ENCODE results near the gene WFDC8. TPM values are rescaled to one million over a fixed set of nuclear protein-coding genes. Genes with fewer than 3 reads are reported as not detected.

Gene WFDC8
- polyA plus RNA-seq, 2 of the 4 experiments (the other 2 are of a cell fraction): not detected

- 43% methylated on average over 2 of the region's 2 CpGs for WGBS (ENCODE audit: missing lambda C conversion rate)
- FAIRE-seq (no peak), DNase-seq (ENCODE audit: low read depth in 1 of 2, low spot score in 1 of 2) (no peak), ATAC-seq (no peak)
- H3K4me2 ChIP-seq: no peak overlapping the region
- H3K4me3 ChIP-seq: no peak overlapping the region
- ChIA-PET CTCF (interaction anchor here (0.7 to 2.7 kb wide), 2 partner anchors 12 to 154 kb away, joined by 3 to 15 read pairs; partner anchors contain the start of genes WFDC10A and WFDC9), POLR2A (interaction anchor here (0.7 kb wide), 1 partner anchor 138 kb away, joined by 5 read pairs; no protein-coding TSS in a partner anchor)
- no peaks in the 10 kb centered on the region; the same call in 2 of the 3 replicates for H3K9me3 ChIP-seq
- no peaks in the 10 kb centered on the region for H3K4me1 ChIP-seq
- no peak overlapping the region for H3K27ac ChIP-seq
- TF ChIP-seq CBX8 (IDR thresholded peaks at IDR 0.05) (no peak), ELK1 (IDR thresholded peaks at IDR 0.05; ENCODE audit: low read depth, low read length) (no peak)
Measured at GRCh38 chr20:45617591-45617990, 38.5 kb upstream of the WFDC8 start.

GRCh38 chr20:45612314-45612713 is 33.2 kb upstream of the WFDC8 start:
- no peak overlapping the region for H3K4me2 ChIP-seq
- no peak overlapping the region for H3K4me3 ChIP-seq
- no peak for ATAC-seq
- no peak for DNase-seq (ENCODE audit: low read depth in 1 of 2, low spot score in 1 of 2)
- POLR2A ChIA-PET: no interaction called here
- no peak overlapping the region for H3K27ac ChIP-seq
- no peaks in the 10 kb centered on the region for H3K9me3 ChIP-seq
- no peaks in the 10 kb centered on the region for H3K4me1 ChIP-seq
- CTCF ChIA-PET: interaction anchor here (1.0 kb wide), 1 partner anchor 17 kb away, joined by 4 read pairs; the partner anchor contains the start of gene WFDC10A
- FAIRE-seq: no peak
- no peak for TF ChIP-seq MAX (IDR thresholded peaks at IDR 0.05)
- no peak for TF ChIP-seq NPAS2 (CRISPR knock-in tag; IDR thresholded peaks at IDR 0.05; ENCODE audit: borderline replicate concordance)
- TF ChIP-seq RNF2 (IDR thresholded peaks at IDR 0.05; ENCODE audit: borderline replicate concordance, low read depth): no peak
- TF ChIP-seq RAD21 (conservative IDR thresholded peaks at IDR 0.05 in 1 of 2, IDR thresholded peaks at IDR 0.05 in 1 of 2): no peak
- no peak for TF ChIP-seq PHF8 (IDR thresholded peaks at IDR 0.05; ENCODE audit: borderline replicate concordance, low read depth)
- no peak for TF ChIP-seq SREBF2 (IDR thresholded peaks at IDR 0.05)
- no peak for TF ChIP-seq TFCP2L1 (CRISPR knock-in tag; IDR thresholded peaks at IDR 0.05)
- TF ChIP-seq EHF (CRISPR knock-in tag; IDR thresholded peaks at IDR 0.05): no peak
- TF ChIP-seq E2F6 (IDR thresholded peaks at IDR 0.05; ENCODE audit: borderline replicate concordance, low read depth): no peak
- no peak for TF ChIP-seq HES2 (IDR thresholded peaks at IDR 0.05)
- TF ChIP-seq CBX2 (IDR thresholded peaks at IDR 0.05; ENCODE audit: borderline replicate concordance, low read depth): no peak
- no peak for TF ChIP-seq TP53 (CRISPR knock-in tag; IDR thresholded peaks at IDR 0.05)
- no peak for TF ChIP-seq HOXA7 (CRISPR knock-in tag; IDR thresholded peaks at IDR 0.05)
- no peak for TF ChIP-seq EP300 (IDR thresholded peaks at IDR 0.05)
- no peak for TF ChIP-seq RFX5 (IDR thresholded peaks at IDR 0.05)
- no peak for TF ChIP-seq POLR2A (IDR thresholded peaks at IDR 0.05; ENCODE audit: low read length)
- TF ChIP-seq ESRRA (IDR thresholded peaks at IDR 0.05; ENCODE audit: borderline replicate concordance, low read length): no peak
- no peak for TF ChIP-seq NFE2L2 (conservative IDR thresholded peaks at IDR 0.05; ENCODE audit: low read length)

GRCh38 chr20:45611054-45611453 is 32.0 kb upstream of the WFDC8 start:
- FAIRE-seq (no peak), DNase-seq (ENCODE audit: low read depth in 1 of 2, low spot score in 1 of 2) (no peak), ATAC-seq (no peak)
- H3K4me2 ChIP-seq: no peak overlapping the region
- ChIA-PET POLR2A (no interaction called here), CTCF (interaction anchor here (0.7 to 1.3 kb wide), 3 partner anchors 18 to 744 kb away, joined by 3 read pairs; partner anchors contain the start of gene WFDC10A)
- H3K4me1 ChIP-seq: no peaks in the 10 kb centered on the region
- no peak for TF ChIP-seq GATA3 (IDR thresholded peaks at IDR 0.05; ENCODE audit: borderline replicate concordance)
- TF ChIP-seq HEYL (CRISPR knock-in tag; IDR thresholded peaks at IDR 0.05): no peak
- TF ChIP-seq CEBPB (IDR thresholded peaks at IDR 0.05): no peak
- TF ChIP-seq RCOR1 (IDR thresholded peaks at IDR 0.05; ENCODE audit: low read depth, low read length): no peak
- TF ChIP-seq MAX (IDR thresholded peaks at IDR 0.05): no peak
- no peak for TF ChIP-seq CBX8 (IDR thresholded peaks at IDR 0.05)
- TF ChIP-seq MAZ (IDR thresholded peaks at IDR 0.05; ENCODE audit: borderline replicate concordance, low read depth, low read length): no peak
- no peak for TF ChIP-seq HMGXB4 (CRISPR knock-in tag; IDR thresholded peaks at IDR 0.05; ENCODE audit: borderline replicate concordance)
- TF ChIP-seq NPAS2 (CRISPR knock-in tag; IDR thresholded peaks at IDR 0.05; ENCODE audit: borderline replicate concordance): no peak
- no peak for TF ChIP-seq HES2 (IDR thresholded peaks at IDR 0.05)
- TF ChIP-seq FOSL2 (IDR thresholded peaks at IDR 0.05): no peak
- TF ChIP-seq FOSL2 (CRISPR knock-in tag; IDR thresholded peaks at IDR 0.05): no peak
- TF ChIP-seq MAFK (IDR thresholded peaks at IDR 0.05; ENCODE audit: partially characterized antibody): no peak
- no peak for TF ChIP-seq ZSCAN20 (CRISPR knock-in tag; IDR thresholded peaks at IDR 0.05)
- TF ChIP-seq PHF8 (IDR thresholded peaks at IDR 0.05; ENCODE audit: borderline replicate concordance, low read depth): no peak
- TF ChIP-seq POLR2A (IDR thresholded peaks at IDR 0.05; ENCODE audit: low read length): no peak
- TF ChIP-seq EHMT2 (IDR thresholded peaks at IDR 0.05; ENCODE audit: low read depth): no peak
- no peak overlapping the region for H3K27ac ChIP-seq
- WGBS (ENCODE audit: missing lambda C conversion rate): under 1% methylated on average over 4 of the region's 4 CpGs
- no peak overlapping the region for H3K4me3 ChIP-seq
- peaks cover 2% of the 10 kb centered on the region; the same call in 1 of the 3 replicates for H3K9me3 ChIP-seq

Measured in A549 (cell line).